Measurements from ENCODE around the gene RAB17. TPM values are rescaled to one million over a fixed set of nuclear protein-coding genes. Genes with fewer than 3 reads are reported as not detected.

RAB17 gene
- total and polyA plus RNA-seq, 2 of the 8 experiments (the other 6 are each of a cell fraction or from before 2014, with no cell fraction given) = 42.6 to 83.4 TPM

DNA sequence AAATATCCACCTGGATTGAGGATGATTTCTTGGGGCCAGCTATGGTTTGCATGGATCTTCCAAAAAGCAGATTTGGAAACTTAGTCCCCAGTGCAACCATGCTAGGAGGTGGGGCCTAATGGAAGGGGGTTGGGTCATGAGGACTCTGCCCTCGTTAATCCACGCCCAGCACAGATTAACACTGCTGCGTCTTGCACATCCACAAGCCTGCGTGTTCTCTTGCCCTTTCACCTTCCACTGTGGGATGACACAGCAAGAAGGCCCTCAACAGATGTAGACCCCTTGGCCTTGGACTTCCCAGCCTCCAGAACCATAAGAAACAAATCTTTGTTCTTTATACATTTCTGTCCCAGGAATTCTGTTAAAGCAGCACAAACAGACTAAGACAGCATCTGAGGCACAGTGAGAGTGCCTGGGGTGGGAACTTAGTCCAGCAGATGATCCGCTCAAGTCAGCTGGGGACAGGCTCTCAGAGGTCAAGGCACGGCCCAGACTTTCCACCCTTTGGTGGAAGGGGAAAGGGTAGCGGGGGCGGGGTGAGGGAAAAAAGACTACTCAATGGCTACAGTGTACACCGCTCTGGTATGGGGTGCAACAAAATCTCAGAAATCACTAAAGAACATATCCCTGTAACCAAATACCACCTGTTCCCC lies 2.4 kb downstream of the RAB17 start:
- Histone ChIP-seq H4K91ac (replicated peaks; ENCODE audit: insufficient read length, low read length) (no peak overlapping the region), H3K27me3 (replicated peaks in 1 of 4; ENCODE audit: control insufficient read depth in 3 of 4, extremely low read depth in 1 of 4, insufficient read depth in 3 of 4, low read length in 3 of 4) (no peaks in the 10 kb centered on the region), H3K27ac (ENCODE audit: low read depth, low read length) (no peak overlapping the region), H3K79me1 (ENCODE audit: low read depth, low read length) (peaks cover 2% of the 10 kb centered on the region; the same call in 1 of the 2 replicates), H2AK5ac (ENCODE audit: low read depth, low read length) (no peak overlapping the region), H3K36me3 (ENCODE audit: control insufficient read depth in 2 of 4, insufficient read depth in 4 of 4, low read length in 3 of 4) (no peaks in the 10 kb centered on the region), H4K8ac (ENCODE audit: extremely low read depth, insufficient read depth, low read length) (no peak overlapping the region), H2BK12ac (ENCODE audit: low read depth, low read length) (no peak overlapping the region; the same call in 1 of the 2 replicates), H3K14ac (ENCODE audit: insufficient read length) (no peak overlapping the region), H2BK20ac (ENCODE audit: low read length) (no peak overlapping the region), H4K20me1 (replicated peaks in 1 of 2; ENCODE audit: control insufficient read depth in 1 of 2, insufficient read depth in 2 of 2, low read length in 2 of 2) (no peaks in the 10 kb centered on the region), H3K56ac (replicated peaks; ENCODE audit: insufficient read length, low read depth, low read length) (no peak overlapping the region), H3K9me3 (ENCODE audit: insufficient read depth in 2 of 2, low read depth in 1 of 2, low read length in 1 of 2) (no peaks in the 10 kb centered on the region), H2AFZ (ENCODE audit: low read length) (no peak overlapping the region), H3K23me2 (ENCODE audit: low read depth, low read length) (peaks cover 4% of the 10 kb centered on the region), H3K4me3 (ENCODE audit: extremely low read depth in 1 of 4, insufficient read depth in 2 of 4, low read depth in 3 of 4, low read length in 4 of 4) (peak overlapping the region in 3 of 4 experiments; percentile 5 to 59 (median 26); a peak in 4 of 8 replicates), H3K18ac (ENCODE audit: extremely low read depth, low read length) (no peak overlapping the region; the same call in 1 of the 2 replicates), H3K4ac (replicated peaks; ENCODE audit: insufficient read length, low read depth, low read length) (no peak overlapping the region), H3K23ac (ENCODE audit: insufficient read length) (no peak overlapping the region), H3K79me2 (ENCODE audit: control insufficient read depth in 1 of 2, insufficient read depth in 2 of 2, low read length in 2 of 2) (peaks cover 4 to 53% of the 10 kb centered on the region in 2 experiments; a peak in 3 of 4 replicates), H4K5ac (ENCODE audit: insufficient read length, low read depth, low read length) (no peak overlapping the region), H3K4me1 (replicated peaks in 1 of 4; ENCODE audit: control insufficient read depth in 3 of 4, insufficient read depth in 4 of 4, low read length in 3 of 4) (peaks cover 5 to 42% (median 20%) of the 10 kb centered on the region in 4 experiments), H2BK5ac (ENCODE audit: low read depth, low read length) (peak overlapping the region; percentile 11; the same call in 1 of the 2 replicates), H3K9ac (replicated peaks in 1 of 4; ENCODE audit: extremely low read depth in 1 of 4, low read depth in 3 of 4, low read length in 3 of 4) (no peak overlapping the region), H2BK15ac (ENCODE audit: low read length) (no peak overlapping the region), H2BK120ac (replicated peaks; ENCODE audit: low read depth, low read length) (no peak overlapping the region), H3K4me2 (ENCODE audit: insufficient read depth in 1 of 2, low read depth in 2 of 2, low read length in 2 of 2) (peak overlapping the region; percentile 51 to 58)
- WGBS, 2 experiments (ENCODE audit: extremely low coverage in 1 of 2, insufficient coverage in 1 of 2, insufficient read length in 1 of 2, insufficient replicate concordance in 2 of 2, low coverage in 1 of 2, low lambda C conversion rate in 2 of 2, missing lambda C conversion rate in 1 of 2) = 84% methylated on average over 9 of the region's 9 CpGs; no CpG with 5 or more reads in 1 of the 2 experiments
- DNase-seq (ENCODE audit: low read depth in 1 of 2, low spot score in 2 of 2) (no peak), FAIRE-seq (no peak)
- ChIA-PET CTCF (ENCODE audit: partially characterized antibody) (interaction anchor here (1.4 to 6.9 kb wide), 4 partner anchors 15 to 157 kb away, joined by 4 to 47 read pairs (median 4); no protein-coding TSS in a partner anchor), POLR2A (ENCODE audit: partially characterized antibody) (interaction anchor here (1.6 to 4.1 kb wide), 3 partner anchors 12 to 26 kb away, joined by 9 to 19 read pairs (median 17); no protein-coding TSS in a partner anchor)
- TF ChIP-seq TAF1 (IDR thresholded peaks at IDR 0.05; ENCODE audit: low read depth, low read length) (no peak), RXRA (IDR thresholded peaks at IDR 0.05; ENCODE audit: insufficient read depth, low read depth, low read length) (no peak), TCF12 (IDR thresholded peaks at IDR 0.05; ENCODE audit: low read depth, low read length) (no peak), GTF2F1 (IDR thresholded peaks at IDR 0.05; ENCODE audit: borderline replicate concordance, low read depth, low read length) (no peak), RBBP5 (IDR thresholded peaks at IDR 0.05; ENCODE audit: borderline replicate concordance, low read depth, low read length) (no peak), RFX5 (IDR thresholded peaks at IDR 0.05; ENCODE audit: borderline replicate concordance, low read depth, low read length) (no peak), PHF8 (conservative IDR thresholded peaks at IDR 0.05; ENCODE audit: low read depth, low read length) (no peak), TEAD4 (IDR thresholded peaks at IDR 0.05; ENCODE audit: low read depth, low read length) (no peak)
- TF ChIP-seq, protein P1, sequence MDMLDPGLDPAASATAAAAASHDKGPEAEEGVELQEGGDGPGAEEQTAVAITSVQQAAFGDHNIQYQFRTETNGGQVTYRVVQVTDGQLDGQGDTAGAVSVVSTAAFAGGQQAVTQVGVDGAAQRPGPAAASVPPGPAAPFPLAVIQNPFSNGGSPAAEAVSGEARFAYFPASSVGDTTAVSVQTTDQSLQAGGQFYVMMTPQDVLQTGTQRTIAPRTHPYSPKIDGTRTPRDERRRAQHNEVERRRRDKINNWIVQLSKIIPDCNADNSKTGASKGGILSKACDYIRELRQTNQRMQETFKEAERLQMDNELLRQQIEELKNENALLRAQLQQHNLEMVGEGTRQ (IDR thresholded peaks at IDR 0.05; ENCODE audit: low read length) = no peak
- TF ChIP-seq, protein P2, sequence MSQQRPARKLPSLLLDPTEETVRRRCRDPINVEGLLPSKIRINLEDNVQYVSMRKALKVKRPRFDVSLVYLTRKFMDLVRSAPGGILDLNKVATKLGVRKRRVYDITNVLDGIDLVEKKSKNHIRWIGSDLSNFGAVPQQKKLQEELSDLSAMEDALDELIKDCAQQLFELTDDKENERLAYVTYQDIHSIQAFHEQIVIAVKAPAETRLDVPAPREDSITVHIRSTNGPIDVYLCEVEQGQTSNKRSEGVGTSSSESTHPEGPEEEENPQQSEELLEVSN (IDR thresholded peaks at IDR 0.05) = no peak

All from H1 (cell line).